GM19023 (cell line): ENCODE data around the gene OR52I2.
A peak's percentile ranks its signal among the peaks of the same experiment; 100 is the strongest.

ENCODE experiments used
- ATAC-seq: cut with Tn5 transposase; IDR thresholded peaks from one replicate; pipeline ENCODE4 v1.9.1; 2021; ENCODE audit warnings: mild to moderate bottlenecking, moderate library complexity; ENCODE audit not compliant: unreplicated experiment

Gene OR52I2

GRCh38 chr11:4607781-4608666 lies 26.5 kb downstream of the OR52I2 start, which contains the start of gene TRIM68:
TSS of gene TRIM68 (minus strand) at chr11:4608231. CDS start at chr11:4605504, 2,727 bp downstream.
- ATAC-seq: peak; percentile 100

- ATAC-seq: no peak
Observed at GRCh38 chr11:4610258-4610935, 28.9 kb downstream of the OR52I2 start.

- ATAC-seq: no peak
Observed at GRCh38 chr11:4611986-4612385, 30.4 kb downstream of the OR52I2 start.

GRCh38 chr11:4615856-4616444 lies 34.4 kb downstream of the OR52I2 start:
- ATAC-seq: no peak

- ATAC-seq: no peak
Observed at GRCh38 chr11:4619514-4619913, 38.0 kb downstream of the OR52I2 start.

GRCh38 chr11:4626207-4627099 lies 44.9 kb downstream of the OR52I2 start:
- ATAC-seq: no peak

GRCh38 chr11:4636136-4636535 lies 54.6 kb downstream of the OR52I2 start:
- ATAC-seq: no peak

- ATAC-seq: peak; percentile 88
Observed at GRCh38 chr11:4636962-4637661, 55.6 kb downstream of the OR52I2 start, which contains the start of gene OR51D1. TSS of gene OR51D1 (plus strand) at chr11:4637477. CDS start at chr11:4639791, 2,314 bp downstream.

GRCh38 chr11:4637662-4638047 lies 56.1 kb downstream of the OR52I2 start:
- ATAC-seq: no peak

- no peak for ATAC-seq
Observed at GRCh38 chr11:4639931-4640330, 58.4 kb downstream of the OR52I2 start.

GRCh38 chr11:4641501-4641900 lies 60.0 kb downstream of the OR52I2 start:
- no peak for ATAC-seq

GRCh38 chr11:4642043-4642442 lies 60.5 kb downstream of the OR52I2 start:
- ATAC-seq: no peak
